HG03354 (cell line): ENCODE results near the gene NSMCE1.
A peak's percentile ranks its signal among the peaks of the same experiment; 100 is the strongest.
"Not testable (repeated sequence)": the region's sequence is repeated elsewhere in the genome, so short reads cannot be mapped to it uniquely, and the experiment has no call there.

Experiments used
- ATAC-seq: cut with Tn5 transposase; IDR thresholded peaks from one replicate; pipeline ENCODE4 v1.9.1; 2021; ENCODE audit warnings: mild to moderate bottlenecking; ENCODE audit not compliant: unreplicated experiment, poor library complexity, severe bottlenecking

Gene NSMCE1

DNA sequence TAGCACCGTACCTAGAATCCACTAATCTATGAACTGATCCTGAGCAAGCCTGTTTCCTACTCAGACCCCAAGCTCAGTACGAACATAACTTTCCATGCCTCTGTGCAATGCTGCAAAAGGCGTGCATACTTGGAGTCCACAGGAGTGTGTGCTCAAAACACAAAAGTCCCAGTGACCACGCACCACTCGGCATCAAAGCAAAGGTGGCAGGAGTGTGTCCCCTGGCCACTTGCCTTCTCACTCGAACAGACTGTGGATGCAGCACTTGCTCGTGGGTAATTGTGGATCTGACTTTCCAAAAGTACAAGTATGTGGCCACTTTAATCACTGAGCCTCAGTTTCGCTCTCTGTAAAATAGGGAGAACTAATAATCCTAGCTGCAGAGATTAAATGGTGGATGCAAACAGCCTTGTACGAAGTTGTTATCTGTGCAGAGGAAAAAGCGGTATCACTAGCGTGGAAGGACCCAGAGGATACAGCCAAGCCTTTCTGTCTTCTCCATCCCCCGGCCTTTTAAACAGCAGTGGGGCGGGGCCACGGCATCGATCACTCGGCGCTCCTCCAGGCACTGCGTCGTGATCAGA, 65.6 kb downstream of the NSMCE1 start:
- peak; percentile 72 for ATAC-seq

DNA sequence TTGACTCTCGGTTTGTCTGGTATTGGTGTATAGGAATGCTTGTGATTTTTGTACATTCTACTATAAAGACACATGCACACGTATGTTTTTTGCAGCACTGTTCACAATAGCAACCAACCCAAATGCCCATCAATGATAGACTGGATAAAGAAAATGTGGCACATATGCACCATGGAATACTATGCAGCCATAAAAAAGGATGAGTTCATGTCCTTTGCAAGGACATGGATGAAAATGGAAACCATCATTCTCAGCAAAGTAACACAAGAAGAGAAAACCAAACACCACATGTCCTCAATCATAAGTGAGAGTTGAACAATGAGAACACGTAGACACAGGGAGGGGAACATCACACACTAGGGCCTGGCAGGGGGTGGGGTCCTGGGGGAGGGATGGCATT, 67.7 kb downstream of the NSMCE1 start:
- not testable (repeated sequence) for ATAC-seq

DNA sequence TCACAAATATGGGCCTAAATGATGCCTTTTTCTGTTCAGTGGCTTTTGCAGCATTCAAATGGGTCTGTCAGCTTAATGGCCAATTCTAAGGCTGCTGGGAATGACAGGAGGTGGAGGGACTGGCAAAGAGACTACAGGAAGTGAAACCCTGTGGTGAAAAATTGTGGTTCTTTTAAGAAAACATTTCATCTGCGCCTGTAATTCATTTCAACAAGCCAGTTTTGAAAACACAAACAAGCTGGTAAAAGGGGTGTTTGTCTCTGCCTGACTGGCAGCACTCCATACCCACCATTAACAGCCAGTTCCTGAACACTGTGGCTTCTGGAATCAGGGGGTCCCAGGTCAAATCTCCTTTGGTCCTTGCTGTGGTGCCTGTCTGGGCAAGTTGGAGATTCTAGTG, 68.8 kb downstream of the NSMCE1 start:
- ATAC-seq = peak; percentile 36

DNA sequence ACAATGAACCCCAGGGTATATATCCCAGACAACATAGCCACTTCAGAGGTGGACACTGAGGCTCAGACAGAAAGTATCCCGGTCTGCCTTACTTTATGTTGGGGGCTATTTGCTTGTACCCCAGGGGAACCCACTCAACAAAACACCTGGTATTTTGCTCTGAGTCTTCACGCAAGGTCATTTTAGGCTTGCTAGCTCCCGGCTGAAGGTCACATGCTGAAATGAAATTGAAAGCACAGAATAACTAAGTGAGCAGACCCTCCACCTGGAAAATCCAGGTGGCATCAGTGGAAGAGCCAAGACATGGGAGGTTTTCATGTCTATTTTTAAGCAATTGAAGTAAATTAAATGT, 69.4 kb downstream of the NSMCE1 start:
- no peak for ATAC-seq

DNA sequence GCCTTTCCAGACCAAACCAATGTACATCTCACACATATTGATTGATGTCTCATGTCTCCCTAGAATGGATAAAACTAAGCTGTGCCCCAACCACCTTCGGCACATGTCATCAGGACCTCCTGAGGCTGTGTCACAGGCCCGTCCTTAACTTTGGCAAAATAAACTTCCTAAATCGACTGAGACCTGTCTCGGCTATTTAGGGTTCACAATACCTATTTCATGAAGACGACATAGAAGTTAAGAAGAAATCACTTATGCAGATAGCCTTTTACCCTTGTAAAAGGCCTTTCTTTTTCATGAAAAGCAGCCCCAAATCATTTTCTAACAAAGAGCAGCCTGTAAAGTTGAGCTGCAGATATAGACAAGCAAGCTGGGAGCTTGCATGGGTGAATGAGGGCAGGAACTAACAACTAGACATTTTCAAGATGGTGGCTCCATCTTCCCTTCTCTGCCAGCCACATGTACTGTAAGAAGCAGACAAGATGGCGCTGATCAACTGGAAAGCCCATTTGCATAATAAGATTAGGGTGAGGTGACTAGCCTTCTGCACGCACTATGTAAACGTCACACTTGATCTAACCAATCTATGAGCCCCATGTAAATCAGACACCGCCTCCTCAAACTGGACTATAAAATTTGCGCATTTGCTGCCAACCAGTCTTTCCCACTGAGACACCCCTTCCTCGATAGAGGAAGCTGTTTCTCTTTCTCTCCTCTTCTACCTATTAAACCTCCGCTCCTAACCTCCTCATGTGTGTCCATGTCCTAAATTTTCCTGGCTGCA, 69.9 kb downstream of the NSMCE1 start:
- ATAC-seq = no peak

DNA sequence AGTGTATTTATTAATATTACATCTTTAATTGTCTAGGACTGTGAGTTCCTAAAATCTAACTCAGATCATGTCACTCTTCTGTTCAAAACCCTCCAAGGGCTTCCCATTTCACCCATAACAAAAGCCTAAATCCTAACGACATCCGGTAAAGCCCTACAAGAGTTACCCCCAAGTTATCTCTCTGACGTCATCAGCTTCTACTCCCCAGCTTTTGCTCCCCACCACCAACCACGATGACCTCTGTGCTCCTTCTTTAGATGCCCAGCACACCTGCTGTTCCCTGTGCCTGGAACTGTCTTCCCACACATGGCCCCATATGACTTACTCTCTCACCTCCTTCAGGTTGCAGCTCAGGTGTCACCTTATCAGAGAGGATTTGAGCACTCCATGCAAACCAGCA, 71.6 kb downstream of the NSMCE1 start:
- ATAC-seq = no peak

DNA sequence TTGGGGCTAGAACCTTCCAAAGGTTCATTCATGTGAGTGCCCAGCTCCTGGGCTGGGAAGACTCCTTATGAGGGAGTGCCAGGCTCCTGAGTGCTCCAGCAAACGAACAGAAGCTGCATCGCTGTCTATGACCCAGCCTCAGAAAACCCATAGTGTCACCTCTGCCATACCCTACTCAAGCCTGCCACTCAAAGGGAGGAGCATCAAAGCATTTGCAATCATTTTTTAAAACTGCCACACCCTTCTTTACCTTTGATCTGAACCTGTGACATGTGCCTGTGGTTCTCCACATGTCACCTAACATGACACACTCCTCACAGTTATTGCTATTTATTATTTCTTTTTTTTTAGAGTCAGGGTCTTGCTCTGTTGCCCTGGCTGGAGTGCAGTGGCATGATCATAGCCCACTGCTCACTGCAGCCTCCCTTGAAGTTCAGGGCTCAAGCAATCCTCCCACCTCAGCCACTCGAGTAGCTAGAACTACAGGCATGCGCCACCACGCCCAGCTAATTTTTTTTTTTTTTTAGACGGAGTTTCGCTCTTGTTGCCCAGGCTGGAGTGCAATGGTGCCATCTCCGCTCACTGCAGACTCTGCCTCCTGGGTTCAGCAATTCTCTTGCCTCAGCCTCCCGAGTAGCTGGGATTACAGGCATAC, 72.5 kb downstream of the NSMCE1 start:
- no peak for ATAC-seq

DNA sequence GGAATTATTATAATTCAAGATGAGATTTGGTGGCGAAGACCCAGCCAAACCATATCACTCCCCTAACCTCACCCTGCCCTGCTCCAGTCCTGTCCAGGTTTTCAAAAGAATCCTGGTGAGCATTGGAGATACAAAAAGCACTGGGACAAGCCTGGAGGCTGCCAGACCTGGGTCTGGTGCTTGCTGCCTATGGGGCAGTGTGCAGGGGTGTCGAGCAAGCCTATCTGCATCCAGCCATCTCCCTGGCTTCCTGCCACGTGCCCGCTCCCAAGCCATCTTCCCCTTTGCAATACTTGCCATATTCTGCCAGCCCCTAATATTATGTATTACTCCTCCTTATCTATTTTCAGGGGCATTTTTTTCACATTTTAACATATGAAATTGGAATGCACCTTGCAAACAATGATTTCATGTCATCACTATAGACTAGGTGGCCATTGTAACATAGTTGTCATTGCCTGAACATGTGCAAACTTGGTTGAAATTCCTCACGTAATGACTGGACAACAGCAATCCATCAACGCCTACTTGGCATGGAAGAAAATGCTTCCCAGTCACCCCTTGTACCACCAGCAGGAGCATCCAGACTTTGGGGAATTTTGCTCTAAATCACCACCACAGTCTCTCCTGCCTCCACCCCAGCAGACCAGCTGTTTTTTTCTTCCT, 73.4 kb downstream of the NSMCE1 start:
- no peak for ATAC-seq

DNA sequence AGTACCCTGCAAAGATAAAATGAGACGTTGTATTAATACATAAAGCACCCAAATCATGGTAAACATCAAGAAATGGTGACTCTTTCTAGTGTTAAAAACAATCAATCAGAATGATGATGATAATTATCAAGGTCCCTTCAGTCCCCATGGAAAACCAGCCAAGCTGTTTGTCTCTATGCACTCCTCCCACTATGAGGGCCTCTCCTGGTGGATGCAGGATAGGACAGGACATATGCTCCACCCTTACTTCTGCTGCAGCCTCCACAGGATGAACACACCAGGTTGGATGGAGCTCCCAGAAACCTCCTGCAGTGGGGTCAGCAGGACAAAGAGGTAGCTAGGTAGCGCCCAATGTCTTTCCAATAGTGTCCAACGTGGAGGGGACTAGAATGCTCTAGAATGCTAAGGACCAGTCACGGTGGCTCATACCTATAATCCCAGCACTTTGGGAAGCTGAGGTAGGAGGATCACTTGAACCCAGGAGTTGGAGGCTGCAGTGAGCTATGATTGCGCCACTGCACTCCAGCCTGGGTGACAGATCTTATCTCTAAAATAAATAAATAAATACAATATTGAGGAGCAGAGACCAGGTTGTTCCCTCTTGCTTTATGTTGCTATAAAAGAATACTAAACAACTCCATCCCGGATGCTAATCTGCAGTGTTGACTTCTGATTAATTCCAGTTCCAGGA, 75.1 kb downstream of the NSMCE1 start:
- ATAC-seq = no peak

DNA sequence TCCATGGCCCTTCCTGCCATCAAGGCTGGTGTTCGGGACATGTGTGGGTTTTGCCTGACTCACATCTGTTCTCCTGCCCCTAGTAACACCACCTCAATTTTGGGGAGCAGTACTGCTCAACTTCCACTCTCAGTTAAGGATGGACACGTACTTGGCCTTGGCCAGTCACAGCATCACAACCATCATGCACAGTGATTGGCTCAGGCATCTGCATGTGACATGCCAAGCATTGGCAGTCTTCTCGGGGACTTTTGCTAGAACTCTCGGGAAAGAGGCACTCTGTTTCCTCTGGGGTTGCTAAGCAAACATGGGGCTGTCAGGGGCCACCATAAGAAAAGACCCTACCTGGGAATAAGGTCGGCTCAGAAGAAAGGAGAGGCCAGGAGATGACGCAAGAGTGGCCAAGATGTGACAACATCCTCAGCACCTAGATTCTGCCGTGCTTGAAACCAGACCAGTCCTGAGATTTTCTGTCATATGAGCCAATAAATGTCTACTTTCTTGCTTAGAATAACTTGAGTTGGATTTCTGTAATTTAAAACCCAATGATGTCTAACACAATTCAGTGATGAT, 77.1 kb downstream of the NSMCE1 start:
- ATAC-seq = no peak

DNA sequence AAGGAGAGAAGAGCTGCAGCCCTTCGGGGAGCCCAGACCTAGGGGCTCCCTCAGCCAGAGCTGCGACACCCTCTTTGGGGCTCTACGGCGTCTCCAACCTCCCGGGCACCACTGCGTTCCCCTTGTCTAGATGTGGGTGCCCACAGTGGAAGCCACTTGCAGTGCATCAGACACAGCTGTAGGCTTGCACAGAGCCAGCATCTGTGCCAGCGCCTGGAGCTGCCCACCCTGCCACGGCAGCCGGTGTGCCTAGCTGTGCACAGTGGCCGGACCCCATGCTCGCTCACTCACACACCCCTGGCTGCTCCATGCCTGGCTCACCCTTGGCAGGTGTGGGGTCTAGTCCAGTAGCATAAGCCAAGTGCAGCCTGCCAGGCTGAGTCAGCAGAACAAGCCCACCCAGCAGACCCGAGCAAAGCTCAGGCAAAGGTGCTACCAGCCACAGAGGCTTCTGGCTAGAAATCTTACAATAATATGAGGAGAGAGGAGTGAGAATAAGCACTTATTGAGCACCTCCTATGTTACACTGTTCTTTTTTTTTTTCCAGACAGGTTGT, 78.2 kb downstream of the NSMCE1 start:
- ATAC-seq = no peak

DNA sequence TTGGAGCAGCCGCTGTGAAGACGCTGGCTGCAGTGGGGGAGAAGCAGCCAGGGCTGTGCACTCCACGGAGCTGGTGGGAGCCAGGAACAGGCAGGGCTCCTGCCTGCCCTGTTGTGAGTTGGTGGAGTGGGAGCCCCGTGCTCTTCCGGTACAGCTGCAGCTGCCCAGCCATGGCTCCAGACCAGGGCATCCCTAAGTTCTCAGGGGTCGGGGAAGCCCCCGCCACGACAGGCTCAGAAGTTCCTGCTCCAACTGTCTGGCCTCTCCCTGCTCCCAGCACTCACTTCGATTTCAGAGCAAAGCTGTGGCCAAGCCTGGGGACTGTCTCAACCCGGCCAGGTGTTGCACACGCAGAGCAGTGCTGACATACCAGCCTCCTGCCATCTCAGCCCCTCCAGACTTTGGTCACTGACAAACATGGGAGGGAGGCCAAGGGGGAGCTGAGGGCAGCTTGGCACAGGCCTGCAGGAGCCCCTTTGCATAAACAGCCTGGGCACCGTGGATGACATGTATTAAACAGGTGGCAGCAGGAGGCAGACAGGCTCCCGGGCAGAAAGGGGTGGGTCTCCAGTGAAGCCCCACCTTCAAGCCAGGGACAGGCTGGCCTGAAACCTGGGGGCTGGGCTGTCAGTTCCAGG, 79.1 kb downstream of the NSMCE1 start:
- ATAC-seq = no peak

DNA sequence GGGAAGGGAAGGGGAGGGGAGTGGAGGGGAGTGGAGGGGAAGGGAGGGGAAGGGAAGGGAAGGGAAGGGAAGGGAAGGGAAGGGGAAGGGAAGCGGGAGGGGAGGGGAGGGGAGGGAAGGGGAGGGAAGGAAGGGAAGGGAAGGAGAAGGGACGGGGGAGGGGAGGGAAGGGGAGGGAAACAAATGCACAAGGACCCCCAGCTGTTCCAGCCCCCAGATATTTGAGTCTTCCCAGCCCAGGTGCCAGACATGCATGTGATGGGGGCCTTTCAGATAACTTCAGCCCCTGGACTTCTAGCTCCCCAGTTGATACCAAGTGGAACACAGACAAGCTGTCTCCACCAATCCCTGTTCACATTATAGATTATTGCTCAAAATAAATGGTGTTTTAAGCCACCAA, 79.9 kb downstream of the NSMCE1 start:
- no peak for ATAC-seq

DNA sequence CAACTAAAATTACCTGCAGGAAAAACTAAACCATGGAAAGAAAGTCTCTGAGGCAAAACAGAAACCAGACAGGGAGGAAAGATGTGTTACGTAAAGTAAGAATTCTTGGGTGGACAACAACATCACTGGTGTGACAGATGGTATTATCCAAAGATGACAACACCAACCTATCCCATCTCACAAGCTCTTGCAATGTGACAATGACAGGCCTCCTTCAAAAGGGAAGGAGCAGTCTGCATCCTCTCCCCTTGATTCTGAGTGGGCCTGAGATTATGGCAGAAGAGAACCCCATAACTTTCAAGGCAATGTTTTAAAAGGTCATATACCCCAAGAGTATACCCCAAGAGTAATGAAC, 82.8 kb downstream of the NSMCE1 start:
- ATAC-seq = no peak

DNA sequence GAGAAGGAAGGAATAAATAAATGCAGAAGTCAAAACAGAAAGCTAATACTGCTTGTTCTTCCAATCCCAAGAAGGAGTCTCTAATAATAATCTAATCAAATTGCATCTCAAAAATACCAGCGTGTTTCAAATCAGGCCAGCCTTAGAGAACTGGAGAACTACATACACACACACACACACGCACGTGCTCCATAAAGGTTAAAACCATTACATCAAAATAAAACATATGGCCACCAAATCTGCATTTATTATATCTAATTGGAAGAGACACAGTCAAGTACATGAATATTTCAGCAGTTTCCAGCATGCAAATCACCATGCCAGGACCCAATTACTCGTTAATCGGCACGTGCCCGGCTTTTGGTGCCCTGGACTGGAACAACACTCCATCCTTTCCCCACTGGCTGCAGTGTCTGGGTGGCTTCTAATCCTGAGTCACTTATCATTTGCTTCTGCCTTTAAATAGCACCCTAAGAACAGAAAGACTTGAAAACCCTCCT, 85.6 kb downstream of the NSMCE1 start:
- no peak for ATAC-seq

DNA sequence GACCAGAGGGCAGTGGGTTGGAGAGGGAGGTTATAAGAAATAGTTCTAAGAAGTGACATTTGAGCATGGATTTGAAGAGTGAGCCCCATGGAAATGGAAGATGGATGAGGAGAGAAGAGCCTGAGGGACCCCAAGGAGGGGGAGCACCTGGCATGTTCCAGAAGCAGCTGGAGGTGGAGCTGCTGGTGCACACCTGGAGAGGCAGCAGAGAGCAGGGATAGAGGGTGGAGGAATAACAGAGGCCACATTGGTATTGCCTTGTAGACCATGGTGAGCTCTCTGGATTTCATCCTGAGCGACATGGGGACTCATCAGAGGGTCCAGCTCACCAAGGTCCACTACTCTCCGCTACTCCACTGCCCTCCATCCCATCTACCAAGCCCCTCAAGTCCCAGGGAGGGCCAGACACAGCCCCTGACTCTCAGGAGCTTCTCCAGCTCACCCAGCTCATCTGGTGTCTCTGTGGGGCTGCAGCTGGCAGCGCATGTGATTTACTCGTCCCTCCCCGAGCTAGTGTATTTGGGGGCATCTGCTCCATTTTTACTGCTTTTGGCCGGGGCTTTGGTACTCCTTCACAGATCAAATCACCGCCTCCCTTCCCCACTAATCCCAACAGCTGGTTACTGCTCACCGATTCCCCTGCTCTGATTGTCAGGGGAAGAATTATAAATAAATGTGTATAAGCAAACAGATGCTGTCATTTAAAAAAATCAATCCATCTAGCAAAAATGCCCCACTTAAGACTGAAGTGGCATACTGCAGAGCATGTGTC, 87.4 kb downstream of the NSMCE1 start:
- no peak for ATAC-seq

DNA sequence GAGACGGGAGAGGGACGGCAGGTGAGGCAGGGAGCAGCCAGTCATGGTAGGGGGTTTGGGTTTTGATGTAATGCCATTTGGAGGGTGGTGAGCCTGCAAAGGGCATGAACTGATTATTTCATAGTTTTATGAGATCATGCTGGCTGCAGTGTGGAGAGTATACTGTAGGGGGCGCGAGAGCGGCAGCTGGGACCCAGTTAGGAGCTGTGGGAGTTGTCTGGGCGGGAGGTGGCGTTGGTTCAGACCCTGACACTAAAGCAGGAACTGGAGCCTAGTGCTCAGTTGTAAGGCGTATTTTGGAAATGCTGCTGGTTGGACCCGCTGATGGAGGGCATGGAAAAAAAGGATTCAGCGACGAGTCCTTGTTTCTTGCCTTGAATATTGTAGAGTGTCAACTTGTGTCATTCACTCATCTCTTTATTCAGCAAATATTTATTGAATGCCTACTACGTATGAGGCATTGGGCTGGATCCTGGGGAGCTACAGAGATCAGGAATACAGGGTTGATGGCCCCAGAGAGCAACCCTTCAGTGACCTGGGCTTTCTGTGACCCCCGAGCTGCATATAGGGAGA, 89.0 kb downstream of the NSMCE1 start:
- peak; percentile 68 for ATAC-seq
